ENCODE data around the gene RNF19B. TPM values are rescaled to one million over a fixed set of nuclear protein-coding genes. Genes with fewer than 3 reads are reported as not detected.

RNF19B gene
- total RNA-seq, 4 donors from 2014 or later, result 13.7 to 21.7 (median 17.4) TPM

- no peak for TF ChIP-seq CTCF (IDR thresholded peaks at IDR 0.05; ENCODE audit: low read depth)
Observed at GRCh38 chr1:32981003-32981901, 16.6 kb upstream of the RNF19B start.

GRCh38 chr1:32980080-32980479 is 15.5 kb upstream of the RNF19B start:
- TF ChIP-seq CTCF (IDR thresholded peaks at IDR 0.05; ENCODE audit: low read depth), result no peak

- TF ChIP-seq CTCF (IDR thresholded peaks at IDR 0.05; ENCODE audit: low read depth), result no peak
Observed at GRCh38 chr1:32978854-32979253, 14.2 kb upstream of the RNF19B start.

- TF ChIP-seq CTCF (IDR thresholded peaks at IDR 0.05; ENCODE audit: low read depth), result no peak
Observed at GRCh38 chr1:32977546-32978087, 13.0 kb upstream of the RNF19B start.

- no peak for TF ChIP-seq CTCF (IDR thresholded peaks at IDR 0.05; ENCODE audit: low read depth)
Observed at GRCh38 chr1:32972814-32973428, 8.3 kb upstream of the RNF19B start.

GRCh38 chr1:32971576-32971975 is 7.0 kb upstream of the RNF19B start:
- no peak for TF ChIP-seq CTCF (IDR thresholded peaks at IDR 0.05; ENCODE audit: low read depth)

- no peak for TF ChIP-seq CTCF (IDR thresholded peaks at IDR 0.05; ENCODE audit: low read depth)
Observed at GRCh38 chr1:32971156-32971555, 6.5 kb upstream of the RNF19B start.
